NCI-H460 (cell line): ENCODE data around the gene TRMT10C. TPM values are rescaled to one million over a fixed set of nuclear protein-coding genes. Genes with fewer than 3 reads are reported as not detected.
A peak's percentile ranks its signal among the peaks of the same experiment; 100 is the strongest.
"Not testable (repeated sequence)": the region's sequence is repeated elsewhere in the genome, so short reads cannot be mapped to it uniquely, and the experiment has no call there.

Source experiments
- DNase-seq: peaks from one replicate; pipeline ENCODE4 v3.0.0-alpha.2; 2016; ENCODE audit warnings: low read depth; ENCODE audit errors: extremely low read depth
- total RNA-seq: library from RNA; depleted of rRNA; stranded (reverse); fragments of >200 nt; shearing (Covaris generic); gene quantifications from 2 replicates; pipeline ENCODE4 v1.2.3, GENCODE V29; 2014

The TRMT10C gene
- total RNA-seq, 1 experiment from 2014 or later = 42.0 TPM

DNA sequence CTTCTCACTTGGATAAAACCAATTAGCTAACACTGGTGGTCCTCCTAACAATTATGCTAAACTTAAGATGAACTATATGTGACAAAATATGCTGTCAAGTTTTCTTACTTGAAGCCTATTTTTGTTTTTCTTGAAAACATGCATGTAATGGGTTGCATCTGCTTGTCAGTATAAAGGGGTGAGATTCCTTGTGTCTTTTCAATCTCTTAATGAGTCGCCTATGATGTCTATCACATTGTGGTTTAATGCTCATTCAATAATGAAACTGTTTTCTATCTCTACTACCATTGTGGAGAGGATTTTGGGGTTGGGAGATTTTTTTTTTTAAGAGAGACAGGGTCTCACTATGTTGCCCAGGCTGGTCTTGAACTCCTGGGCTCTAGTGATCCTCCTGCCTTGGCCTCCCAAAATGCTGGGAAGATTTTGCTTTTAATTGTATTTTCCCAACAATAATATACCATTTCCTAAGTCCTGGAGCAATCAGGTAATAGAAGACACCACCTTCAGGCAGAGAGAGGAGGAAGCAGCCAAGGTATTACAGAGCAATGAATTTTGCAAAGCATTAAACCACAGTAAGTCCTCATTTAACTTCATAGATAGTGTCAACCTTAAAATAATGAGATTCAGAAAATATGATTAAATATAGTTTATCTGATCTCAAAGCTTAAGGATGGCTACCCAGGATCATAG lies 17.4 kb upstream of the TRMT10C start:
- DNase-seq = no peak

DNA sequence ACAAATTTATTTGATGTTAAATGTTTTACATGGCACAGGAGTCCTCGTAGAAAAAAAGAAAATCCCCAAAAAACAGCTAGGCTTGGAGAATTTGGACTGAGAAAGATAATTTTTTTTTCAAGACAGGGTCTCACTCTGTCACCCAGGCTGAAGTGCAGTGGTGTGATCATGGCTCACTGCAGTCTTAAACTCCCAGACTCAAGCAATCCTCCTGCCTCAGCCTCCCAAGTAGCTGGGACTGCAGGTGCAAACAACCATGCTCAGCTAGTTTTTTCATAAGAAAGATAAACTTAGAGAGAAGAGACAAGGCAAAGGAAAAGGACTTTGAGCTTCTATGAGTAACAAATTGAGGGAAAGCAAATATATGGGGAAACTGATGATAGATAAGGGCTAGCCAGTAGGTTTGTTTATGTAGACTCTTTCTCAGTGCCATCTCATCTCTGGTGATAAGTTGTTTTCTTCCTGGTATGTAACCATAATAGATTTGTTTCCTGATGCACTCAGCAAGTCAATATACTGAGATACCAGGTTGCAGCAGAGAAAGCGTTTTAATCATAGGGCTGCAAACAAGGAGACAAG lies 13.1 kb upstream of the TRMT10C start:
- no peak for DNase-seq

DNA sequence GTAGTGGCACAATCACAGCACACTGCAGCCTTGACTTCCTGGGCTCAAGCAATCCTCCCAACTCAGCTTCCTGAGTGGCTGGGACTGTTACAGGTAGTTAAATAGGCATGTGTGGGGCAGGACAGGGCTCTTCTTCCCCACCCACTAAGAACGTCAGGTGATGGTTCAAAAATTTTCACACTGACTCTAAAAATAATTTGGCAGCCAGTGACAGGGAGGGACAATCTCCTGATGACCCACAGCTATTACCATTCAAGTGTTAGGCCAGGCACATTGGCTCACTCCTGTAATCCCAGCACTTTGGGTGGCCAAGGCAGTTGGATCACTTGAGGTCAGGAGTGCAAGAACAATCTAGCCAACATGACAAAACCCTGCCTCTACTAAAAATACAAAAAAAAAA lies 12.2 kb upstream of the TRMT10C start:
- DNase-seq = no peak

DNA sequence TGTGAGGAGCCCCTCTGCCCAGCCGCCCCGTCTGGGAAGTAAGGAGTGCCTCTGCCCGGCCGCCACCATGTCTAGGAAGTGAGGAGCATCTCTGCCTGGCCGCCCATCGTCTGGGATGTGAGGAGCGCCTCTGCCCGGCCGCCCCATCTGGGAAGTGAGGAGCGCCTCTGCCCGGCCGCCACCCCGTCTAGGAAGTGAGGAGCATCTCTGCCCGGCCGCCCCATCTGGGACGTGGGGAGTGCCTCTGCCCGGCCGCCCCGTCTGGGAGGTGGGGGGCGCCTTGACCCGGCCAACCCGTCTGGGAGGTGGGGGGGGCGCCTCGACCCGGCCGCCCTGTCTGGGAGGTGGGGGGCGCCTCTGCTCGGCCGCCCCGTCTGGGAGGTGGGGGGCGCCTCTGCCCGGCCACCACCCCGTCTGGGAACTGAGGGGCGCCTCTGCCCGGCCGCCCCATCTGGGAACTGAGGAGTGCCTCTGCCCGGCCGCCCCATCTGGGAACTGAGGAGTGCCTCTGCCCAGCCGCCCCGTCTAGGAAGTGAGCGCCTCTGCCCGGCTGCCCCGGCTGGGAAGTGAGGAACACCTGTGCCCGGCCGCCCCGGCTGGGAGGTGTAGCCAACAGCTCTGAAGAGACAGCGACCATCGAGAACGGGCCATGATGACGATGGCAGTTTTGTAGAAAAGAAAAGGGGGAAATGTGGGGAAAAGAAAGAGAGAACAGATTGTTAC lies 10.1 kb upstream of the TRMT10C start:
- DNase-seq = not testable (repeated sequence)

DNA sequence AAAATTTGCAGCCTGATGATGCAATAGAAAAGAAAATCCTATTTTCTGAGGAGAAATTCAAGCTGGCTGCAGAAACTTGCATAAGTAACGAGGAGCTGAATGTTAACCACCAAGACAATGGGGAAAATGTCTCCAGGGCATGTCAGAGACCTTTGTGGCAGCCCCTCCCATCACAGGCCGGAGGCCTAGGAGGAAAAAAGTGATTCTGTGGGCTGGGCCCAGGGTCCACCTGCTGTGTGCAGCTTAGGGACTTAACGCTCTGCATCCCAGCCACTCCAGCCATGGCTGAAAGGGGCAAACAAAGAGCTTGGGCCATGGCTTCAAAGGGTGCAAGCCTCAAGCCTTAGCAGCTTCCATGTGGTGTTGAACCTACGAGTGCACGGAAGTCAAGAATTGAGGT lies 8.3 kb upstream of the TRMT10C start:
- not testable (repeated sequence) for DNase-seq

DNA sequence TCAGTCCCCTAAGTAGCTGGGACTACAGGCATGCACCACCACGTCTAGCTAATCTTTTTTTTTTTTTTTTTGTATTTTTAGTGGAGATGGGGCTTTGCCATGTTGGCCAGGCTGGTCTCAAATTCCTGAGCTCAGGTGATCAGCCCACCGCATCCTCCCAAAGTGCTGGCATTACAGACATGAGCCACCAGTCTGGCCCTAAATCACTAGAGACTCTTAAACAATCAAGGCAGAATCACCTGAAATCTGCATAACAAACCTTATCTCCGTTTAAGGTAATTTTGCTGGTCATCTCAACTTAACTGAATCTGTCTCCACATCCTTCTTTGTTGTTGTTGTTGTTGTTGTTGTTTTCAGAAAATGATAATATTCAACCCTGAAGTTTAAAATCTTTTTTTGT lies 5.6 kb upstream of the TRMT10C start:
- no peak for DNase-seq

DNA sequence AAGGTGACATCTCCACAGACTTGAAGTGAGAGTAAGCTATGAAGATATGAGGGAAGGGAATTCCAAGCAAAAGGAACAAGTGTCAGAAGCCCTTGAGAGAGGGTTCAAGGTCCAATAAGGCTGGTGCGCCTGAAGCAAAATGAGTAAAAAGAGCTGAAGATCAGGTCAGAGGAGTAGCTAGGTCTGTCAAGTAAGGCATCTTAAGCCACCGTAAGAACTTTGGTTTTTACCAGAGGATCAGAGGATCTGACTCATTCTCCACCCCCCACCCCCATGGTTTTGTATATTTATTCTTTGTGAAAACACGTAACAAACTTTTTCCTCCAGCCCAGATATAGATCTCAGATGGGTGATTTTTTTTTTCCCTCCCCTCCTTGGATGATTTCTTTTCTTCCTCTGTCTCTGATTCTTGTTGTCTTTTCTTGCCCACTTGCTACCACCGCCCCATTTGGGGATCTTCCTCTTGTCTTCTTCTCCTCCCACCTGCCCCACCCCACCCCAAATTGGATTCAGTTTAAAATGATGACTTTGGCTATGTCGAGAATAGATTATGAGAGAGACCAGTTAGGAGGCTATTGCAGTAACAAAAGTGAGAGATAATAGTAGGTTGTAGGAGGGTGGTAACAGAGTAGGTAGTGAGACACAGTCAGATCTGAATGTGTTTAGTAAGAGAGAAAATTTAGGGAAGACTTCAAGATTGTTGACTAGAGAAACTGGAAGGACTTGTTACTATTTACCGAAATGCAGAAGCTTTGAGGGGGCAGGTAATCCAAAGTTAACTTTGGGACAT lies 6.1 kb downstream of the TRMT10C start:
- no peak for DNase-seq

DNA sequence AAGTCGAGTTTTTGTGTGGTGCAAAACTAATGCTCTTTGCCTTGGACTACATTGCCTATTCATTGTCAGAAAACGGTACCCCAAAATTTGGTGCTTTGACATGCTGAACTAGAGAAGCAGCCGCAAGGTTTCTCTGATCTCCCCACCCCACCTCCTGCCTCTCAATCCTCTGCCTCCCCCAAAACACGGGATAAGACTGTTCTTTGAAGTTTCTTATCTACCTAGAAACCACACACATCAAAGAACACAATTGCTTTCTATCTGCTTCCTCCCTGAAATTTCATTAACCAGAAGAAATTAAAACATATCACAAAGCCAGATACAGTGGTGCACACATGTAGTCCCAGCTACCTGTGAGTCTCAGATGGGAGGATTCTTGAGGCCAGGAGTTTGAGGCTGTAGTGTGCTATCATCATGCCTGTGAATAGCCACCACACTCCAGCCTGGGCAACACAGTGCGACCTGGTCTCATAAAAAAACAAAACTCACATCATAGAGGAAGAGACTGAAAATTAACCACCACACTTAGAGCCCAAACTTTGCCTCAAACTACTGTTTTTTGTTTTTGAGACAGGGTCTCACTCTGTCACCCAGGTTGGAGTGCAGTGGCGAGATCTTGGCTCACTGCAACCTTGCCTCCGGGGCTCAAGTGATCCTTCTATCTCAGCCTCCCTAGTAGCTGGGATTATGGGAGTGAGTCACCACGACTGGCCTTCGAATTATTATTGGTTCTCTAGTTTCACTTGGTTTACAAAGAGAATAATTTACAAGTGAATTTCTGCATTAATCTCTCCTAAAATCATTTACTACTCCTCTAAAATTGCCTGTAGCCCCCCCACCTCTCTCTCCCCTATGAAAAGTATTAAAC lies 9.6 kb downstream of the TRMT10C start:
- DNase-seq = no peak

DNA sequence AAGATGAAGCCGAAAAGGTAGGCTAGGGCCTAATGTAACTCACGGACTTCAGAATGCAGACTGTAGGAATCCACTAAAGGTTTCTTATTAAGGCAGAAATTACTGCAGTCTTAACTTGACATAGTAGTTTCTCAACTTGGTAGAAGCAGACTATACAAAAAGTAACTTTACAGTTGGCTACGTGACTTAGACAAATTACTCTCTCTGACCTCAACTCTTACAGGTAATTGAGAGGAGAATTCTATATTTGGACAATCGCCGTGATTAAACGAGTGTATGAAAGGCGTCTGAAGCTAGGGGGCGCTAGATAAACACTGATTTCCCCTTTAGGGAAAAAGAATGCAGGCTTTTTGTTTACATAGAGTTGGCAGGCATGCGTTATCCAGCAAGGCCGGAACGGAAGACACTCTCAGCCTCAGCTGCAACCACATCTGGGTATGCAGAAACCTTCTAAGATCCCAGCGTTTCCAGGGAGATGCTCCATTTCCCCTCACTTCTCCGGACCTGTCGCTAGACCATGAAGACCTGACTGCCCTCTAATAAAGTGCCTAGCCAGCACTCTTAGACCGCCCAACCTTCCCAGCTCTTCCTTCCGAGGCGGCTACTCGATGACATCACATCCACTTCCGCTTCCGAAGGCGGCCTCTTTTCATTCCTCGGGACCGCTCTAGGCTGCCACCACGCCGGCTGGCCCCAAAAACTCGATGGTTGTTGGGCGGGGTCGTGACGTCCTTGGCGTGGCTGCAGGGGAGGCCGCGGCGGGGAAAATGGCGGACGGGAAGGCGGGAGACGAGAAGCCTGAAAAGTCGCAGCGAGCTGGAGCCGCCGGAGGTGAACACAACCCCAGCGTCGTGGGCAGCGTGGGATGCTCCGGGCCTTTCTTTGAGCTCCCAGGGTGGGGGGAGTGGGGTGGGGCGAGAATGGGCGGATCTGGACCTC lies 12.1 kb downstream of the TRMT10C start, which contains the start of gene PCNP:
Gene PCNP (plus strand): TSS at position 732 of the 939 bp plus-strand sequence. CDS start 36 bp downstream, at position 768.
- DNase-seq = peak; percentile 98

DNA sequence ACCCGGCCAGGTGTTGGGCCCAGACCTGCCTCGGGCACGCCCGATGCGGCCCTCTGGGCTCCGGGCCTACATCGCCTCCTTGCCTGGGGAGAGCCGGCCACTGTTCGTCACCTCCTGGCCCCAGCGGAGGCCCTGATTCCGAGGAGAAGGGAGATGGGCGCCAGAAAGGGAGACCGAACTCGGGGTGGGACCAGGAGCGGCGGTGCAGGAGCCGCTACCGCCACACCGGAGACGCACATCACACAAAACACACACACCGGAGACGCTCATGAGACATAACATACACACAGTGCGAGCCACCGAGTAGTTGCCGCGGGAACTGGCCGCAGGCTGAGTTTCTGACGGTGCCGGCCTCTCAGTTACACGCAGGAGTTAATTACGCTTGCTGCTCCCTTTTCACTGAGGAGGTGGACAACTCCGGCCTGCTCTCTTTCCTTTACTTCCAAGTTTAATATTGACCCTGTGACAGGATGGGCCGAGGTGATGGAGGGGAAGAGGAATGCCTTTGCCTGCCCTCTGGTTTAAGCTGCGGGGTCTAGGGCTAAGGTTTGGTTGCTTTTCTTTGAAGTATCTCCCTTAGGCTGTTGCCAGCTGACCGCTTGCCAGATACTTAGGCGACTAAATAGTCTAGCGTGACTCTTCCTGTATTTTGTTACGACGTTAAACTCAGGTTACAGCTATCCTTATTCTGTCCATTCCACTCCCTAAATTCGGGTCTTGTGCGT lies 12.9 kb downstream of the TRMT10C start:
- peak; percentile 4 for DNase-seq

DNA sequence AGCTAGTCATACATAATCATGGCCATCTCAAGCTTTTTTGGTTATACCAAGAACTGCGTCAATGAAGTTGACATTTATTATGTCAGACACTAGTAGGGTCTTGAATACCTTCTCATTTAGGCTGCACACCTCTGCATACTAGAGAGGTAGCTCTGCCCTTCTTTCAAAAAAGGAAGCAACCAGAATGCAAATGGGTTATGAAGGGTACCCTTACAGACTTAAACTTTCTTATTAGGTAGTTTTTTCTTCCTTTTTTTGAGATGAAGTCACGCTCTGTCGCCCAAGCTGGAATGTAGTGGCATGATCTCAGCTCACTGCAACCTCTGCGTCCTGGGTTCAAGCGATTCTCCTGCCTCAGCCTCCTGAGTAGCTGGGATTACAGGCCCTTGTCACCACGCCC lies 15.6 kb downstream of the TRMT10C start:
- no peak for DNase-seq

DNA sequence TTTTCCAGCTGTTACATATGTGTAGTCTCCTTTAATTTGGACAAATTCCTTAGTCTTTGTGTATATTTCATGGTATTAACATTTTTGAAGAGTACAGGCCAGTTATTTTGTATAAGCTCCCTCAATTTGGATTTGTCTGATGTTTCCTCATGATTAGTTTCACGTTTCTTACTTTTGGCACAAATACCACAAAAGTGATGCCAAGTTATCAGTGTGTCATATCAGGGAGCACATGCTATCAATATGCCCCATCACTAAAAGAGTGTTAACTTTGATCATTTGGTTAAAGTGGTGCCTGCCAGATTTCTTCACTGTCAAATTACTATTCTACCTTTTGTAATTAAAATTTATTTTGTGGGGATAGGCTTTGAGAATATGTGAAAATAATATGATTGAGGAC lies 26.9 kb downstream of the TRMT10C start:
- no peak for DNase-seq

DNA sequence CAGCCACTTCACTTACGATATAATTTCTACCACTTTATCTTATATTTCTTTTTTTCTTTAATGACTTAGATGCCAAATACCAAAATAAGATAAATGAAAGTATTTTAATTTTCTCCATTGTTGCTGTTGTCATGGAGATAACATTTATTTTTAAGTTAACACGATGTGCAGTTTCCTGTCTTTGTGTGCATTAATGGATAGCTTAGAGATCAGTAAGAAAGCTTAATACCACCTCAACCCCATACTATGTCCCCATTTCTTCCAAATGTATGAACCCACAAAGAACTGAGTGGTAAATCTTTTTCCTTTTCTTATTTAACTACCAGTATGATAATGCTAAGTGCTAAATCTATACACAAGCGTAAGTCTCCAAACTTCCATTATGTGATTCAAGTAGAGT lies 29.4 kb downstream of the TRMT10C start:
- DNase-seq = no peak

DNA sequence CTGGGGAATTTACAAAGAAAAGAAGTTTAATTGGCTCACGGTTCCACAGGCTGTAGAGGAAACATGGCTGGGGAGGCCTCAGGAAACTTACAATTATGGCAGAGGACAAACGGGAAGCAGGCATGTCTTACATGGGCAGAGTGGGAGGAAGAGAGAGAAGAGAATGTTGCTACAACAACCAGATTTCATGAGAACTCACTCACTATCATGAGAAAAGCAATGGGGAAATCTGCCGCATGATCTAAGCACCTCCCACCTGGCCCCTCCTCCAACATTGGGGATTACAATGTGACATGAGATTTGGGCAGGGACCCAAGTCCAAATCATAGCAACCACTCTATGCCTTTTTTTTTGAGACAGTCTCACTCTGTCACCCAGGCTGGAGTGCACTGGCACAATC lies 41.1 kb downstream of the TRMT10C start:
- DNase-seq = no peak

DNA sequence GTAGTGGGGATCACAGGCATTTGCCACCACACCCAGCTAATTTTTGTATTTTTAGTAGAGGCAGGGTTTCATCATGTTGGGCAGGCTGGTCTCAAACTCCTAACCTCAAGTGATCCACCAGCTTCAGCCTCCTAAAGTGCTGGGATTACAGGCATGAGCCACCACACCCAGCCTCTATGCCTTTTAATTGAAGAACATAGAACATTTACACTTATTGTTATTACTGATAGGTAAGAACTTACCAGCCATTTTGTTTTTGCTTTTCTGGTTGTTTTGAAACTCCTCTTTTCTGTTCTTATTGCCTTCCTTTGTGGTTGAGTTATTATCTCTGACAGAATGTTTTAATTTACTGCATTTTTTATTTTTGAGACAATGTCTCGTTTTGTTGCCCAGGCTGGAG lies 41.5 kb downstream of the TRMT10C start:
- DNase-seq = no peak

DNA sequence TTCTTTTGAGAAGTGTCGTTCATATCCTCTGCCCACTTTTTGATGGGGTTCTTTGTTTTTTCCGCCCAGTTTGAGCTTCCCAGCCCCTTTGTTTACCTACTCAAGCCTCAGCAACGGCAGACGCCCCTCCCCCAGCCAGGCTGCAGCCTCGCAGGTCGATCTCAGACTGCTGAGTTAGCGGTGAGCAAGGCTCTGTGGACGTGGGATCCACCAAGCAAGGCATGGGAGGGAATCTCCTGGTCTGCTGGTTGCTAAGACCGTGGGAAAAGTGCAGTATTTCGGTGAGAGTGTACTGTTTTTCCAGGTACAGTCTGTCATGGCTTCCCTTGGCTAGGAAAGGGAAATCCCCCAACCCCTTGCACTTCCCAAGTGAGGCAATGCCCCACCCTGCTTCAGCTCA lies 43.7 kb downstream of the TRMT10C start:
- not testable (repeated sequence) for DNase-seq

DNA sequence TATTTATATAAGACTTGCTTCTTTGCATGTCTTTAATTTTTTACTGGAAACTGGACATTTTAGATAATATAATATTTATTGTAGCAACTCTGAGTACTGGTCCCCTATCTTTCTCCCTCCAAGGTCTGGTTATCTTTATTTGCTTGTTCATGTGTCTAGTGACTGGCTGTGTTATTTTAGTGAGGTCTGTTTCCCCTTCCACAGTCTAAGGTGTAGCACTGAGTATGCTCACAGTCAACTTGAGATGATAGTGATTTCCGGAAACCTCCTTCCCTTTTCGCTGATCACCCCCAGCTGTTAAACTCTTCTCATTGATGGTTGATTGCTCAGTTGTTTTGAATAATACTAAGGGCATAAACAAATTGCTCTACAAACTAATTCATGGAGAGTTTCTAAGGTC lies 49.4 kb downstream of the TRMT10C start:
- DNase-seq = no peak

DNA sequence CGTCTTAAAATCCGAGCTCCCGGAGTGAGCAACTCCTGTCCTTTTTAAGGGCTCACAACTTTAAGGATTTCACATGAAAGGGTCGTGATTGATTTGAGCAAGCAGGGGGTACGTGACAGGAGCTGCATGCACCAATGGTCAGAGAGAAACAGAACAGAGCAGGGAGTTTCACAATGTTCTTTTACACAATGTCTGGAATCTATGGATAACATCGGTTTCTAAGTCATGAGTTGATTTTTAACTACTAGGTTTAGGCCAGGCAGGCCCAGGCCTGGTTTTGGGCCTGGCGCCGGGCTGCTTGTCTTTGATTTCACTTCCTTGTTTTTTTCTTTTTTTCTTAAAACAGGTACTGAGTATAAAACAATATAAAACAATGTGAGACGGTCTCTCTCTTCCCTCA lies 51.3 kb downstream of the TRMT10C start:
- DNase-seq = not testable (repeated sequence)
